Caco-2 (cell line): ENCODE data around the gene HDAC10. TPM values are rescaled to one million over a fixed set of nuclear protein-coding genes. Genes with fewer than 3 reads are reported as not detected.
A peak's percentile ranks its signal among the peaks of the same experiment; 100 is the strongest.

Source experiments
- BruUV-seq: library from RNA; stranded (reverse); fragments of 400-500 nt; replicated peaks from 2 replicates; lab custom pipeline; 2021; lab: Mats Ljungman, UMichigan
- CTCF ChIA-PET: fragments of 300-600 bp; sonication (Branson Sonifier 250); formaldehyde crosslinking; loops from one replicate; lab custom pipeline; 2022; ENCODE audit warnings: antibody characterized with exemption; lab: Charles Lee
- POLR2A ChIA-PET: fragments of 300-600 bp; sonication (Branson Sonifier 250); formaldehyde crosslinking; loops from one replicate; lab custom pipeline; 2022; ENCODE audit warnings: antibody characterized with exemption; lab: Charles Lee
- DNase-seq, 2 experiments: peaks; one replicate each; pipeline versions ENCODE4 v3.0.0 to v3.0.0-alpha.2; 2020 to 2022
- H3K27me3 ChIP-seq: replicated peaks from 2 replicates; pipeline ENCODE4 v1.6.0; 2011; ENCODE audit warnings: low read length; ENCODE audit not compliant: control insufficient read depth, insufficient read depth
- H3K36me3 ChIP-seq: 2 replicates; pipeline ENCODE4 v1.5.1; 2011; ENCODE audit warnings: low read length; ENCODE audit not compliant: control insufficient read depth, insufficient read depth
- H3K4me1 ChIP-seq: fragments of 250-450 bp; sonication (Bioruptor Pico); 2 replicates; pipeline ENCODE4 v1.5.1; 2020; ENCODE audit warnings: mild to moderate bottlenecking
- H3K4me3 ChIP-seq: 2 replicates; pipeline ENCODE4 v1.5.1; 2011; ENCODE audit warnings: low read depth, mild to moderate bottlenecking, control low read depth, low read length
- H3K9me3 ChIP-seq: fragments of 250-450 bp; sonication (Bioruptor Pico); 2 replicates; pipeline ENCODE4 v1.5.1; 2020; ENCODE audit warnings: mild to moderate bottlenecking, moderate library complexity
- H3K27ac Mint-ChIP-seq: one replicate; pipeline ENCODE4 v1.8.0; 2022; ENCODE audit warnings: mixed read lengths; ENCODE audit not compliant: unreplicated experiment
- H3K27me3 Mint-ChIP-seq: one replicate; pipeline ENCODE4 v1.8.0; 2022; ENCODE audit warnings: mixed read lengths; ENCODE audit not compliant: insufficient read depth, unreplicated experiment
- H3K36me3 Mint-ChIP-seq: one replicate; pipeline ENCODE4 v1.8.0; 2022; ENCODE audit warnings: mild to moderate bottlenecking, mixed read lengths; ENCODE audit not compliant: insufficient read depth, unreplicated experiment
- H3K4me1 Mint-ChIP-seq: one replicate; pipeline ENCODE4 v1.8.0; 2022; ENCODE audit warnings: low read depth, mixed read lengths; ENCODE audit not compliant: unreplicated experiment
- H3K4me3 Mint-ChIP-seq: one replicate; pipeline ENCODE4 v1.8.0; 2022; ENCODE audit warnings: mild to moderate bottlenecking, moderate library complexity, mixed read lengths; ENCODE audit not compliant: unreplicated experiment
- H3K9me3 Mint-ChIP-seq: one replicate; pipeline ENCODE4 v1.8.0; 2022; ENCODE audit warnings: mixed read lengths; ENCODE audit not compliant: unreplicated experiment
- CTCF ChIP-seq, 2 experiments: fragments of 200-600 bp in 1 of 2; IDR thresholded peaks; 1 replicate in 1 of 2; 2 replicates in 1 of 2; pipeline versions ENCODE4 v1.5.1 to v1.8.0; 2011 to 2022; ENCODE audit warnings: antibody characterized with exemption in 1 of 2, control low read depth in 1 of 2, inconsistent platforms in 1 of 2, low read depth in 1 of 2, low read length in 1 of 2, mild to moderate bottlenecking in 1 of 2, moderate library complexity in 1 of 2; ENCODE audit not compliant: insufficient read depth in 1 of 2, severe bottlenecking in 1 of 2, unreplicated experiment in 1 of 2
- intact Hi-C: fragments of 100-400 bp; cut with micrococcal nuclease; formaldehyde crosslinking; loops from one replicate; pipeline ENCODE4 v1.10.0; 2022; ENCODE audit not compliant: unreplicated experiment
- total RNA-seq: library from RNA; stranded (reverse); gene quantifications from 2 replicates; pipeline ENCODE4 v1.2.3, GENCODE V29; 2022

The HDAC10 gene
- total RNA-seq, 1 experiment from 2014 or later: 63.5 TPM

DNA sequence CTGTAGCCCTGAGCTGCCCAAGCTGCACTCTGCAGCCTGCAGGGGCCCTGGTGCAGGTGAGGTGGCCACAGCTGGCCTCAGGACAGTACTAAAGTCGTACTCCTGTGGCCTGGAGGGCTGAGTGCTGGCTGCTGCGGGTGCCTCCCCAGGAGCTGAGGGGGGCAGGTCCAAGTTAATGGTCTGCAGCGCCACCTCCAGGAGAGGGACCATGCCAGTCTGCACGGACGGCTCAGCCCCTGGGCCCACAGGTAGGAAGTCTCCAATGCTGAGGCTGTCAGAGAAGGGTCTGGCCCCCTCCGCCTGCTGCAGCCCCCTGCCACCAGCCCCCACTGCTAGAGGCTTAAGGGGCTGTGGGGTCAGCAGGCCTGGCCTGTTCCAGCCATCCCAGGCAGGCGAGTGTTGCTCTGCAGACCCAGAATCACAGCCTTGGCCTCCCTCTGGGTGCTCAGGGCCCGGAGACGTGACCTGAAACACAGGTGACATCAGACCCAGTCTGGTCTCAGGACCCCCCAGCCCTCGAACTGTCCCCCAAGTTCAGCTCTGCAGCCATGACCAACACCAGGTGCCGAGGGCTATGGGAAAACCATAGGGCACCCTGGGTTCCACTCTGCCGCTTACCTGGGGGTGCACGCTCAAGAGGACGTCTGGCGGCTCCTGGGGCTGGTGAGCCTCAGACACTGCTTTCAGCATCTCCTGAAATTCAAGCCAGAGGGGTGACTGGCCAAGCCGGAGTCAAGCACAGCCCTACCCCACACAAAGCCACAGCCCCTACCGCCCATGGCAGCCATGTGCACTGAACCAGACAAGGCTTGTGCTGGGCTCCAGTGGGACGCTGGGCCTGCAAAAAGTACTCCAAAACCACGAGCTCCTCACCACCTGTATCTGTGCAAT lies 29.4 kb downstream of the HDAC10 start:
- no peak overlapping the region for H3K4me3 Mint-ChIP-seq
- no peaks in the 10 kb centered on the region; the same call in 1 of the 2 replicates for H3K36me3 ChIP-seq
- peaks cover 36% of the 10 kb centered on the region for H3K36me3 Mint-ChIP-seq
- no peaks in the 10 kb centered on the region for H3K4me1 ChIP-seq
- intact Hi-C loops: no loop called here
- H3K9me3 ChIP-seq: no peaks in the 10 kb centered on the region
- H3K27ac Mint-ChIP-seq: no peak overlapping the region
- CTCF ChIA-PET: no interaction called here
- H3K4me3 ChIP-seq: no peak overlapping the region
- H3K27me3 Mint-ChIP-seq: no peaks in the 10 kb centered on the region
- no peak for TF ChIP-seq CTCF (IDR thresholded peaks at IDR 0.05; ENCODE audit: insufficient read depth in 1 of 2, low read depth in 1 of 2, low read length in 1 of 2, severe bottlenecking in 1 of 2, unreplicated experiment in 1 of 2)
- no TSS peak for BruUV-seq
- H3K9me3 Mint-ChIP-seq: no peaks in the 10 kb centered on the region
- no peaks in the 10 kb centered on the region for H3K27me3 ChIP-seq
- POLR2A ChIA-PET: no interaction called here
- peak in 1 of 2 experiments; percentile 28 for DNase-seq
- H3K4me1 Mint-ChIP-seq: no peaks in the 10 kb centered on the region

DNA sequence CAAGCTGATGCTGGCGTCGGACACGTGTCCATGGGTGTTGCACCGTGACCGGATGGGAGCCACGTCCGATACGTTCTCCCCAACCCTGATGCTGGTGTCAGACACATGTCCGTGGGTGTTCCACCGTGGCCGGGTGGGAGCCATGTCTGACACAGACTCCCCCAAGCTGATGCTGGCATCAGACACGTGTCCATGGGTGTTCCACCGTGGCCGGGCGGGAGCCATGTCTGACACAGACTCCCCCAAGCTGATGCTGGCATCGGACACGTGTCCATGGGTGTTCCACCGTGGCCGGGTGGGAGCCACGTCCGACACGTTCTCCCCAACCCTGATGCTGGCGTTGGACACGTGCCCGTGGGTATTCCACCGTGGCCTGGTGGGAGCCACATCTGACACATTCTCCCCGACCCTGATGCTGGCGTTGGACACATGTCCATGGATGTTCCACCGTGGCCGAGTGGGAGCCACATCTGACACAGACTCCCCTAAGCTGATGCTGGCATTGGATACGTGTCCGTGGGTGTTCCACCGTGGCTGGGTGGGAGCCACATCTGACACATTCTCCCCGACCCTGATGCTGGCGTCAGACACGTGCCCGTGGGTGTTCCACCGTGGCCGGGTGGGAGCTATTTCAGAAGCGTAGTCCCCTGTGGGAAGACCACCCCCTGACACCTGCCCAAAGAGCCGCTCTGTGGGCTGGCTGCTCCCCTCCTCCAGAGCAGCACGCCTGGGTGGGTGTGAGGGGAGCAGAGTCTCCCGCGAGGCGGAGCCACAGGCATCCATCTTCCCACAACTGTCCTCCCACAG lies 30.3 kb downstream of the HDAC10 start:
- H3K27me3 ChIP-seq: no peaks in the 10 kb centered on the region
- H3K9me3 Mint-ChIP-seq: no peaks in the 10 kb centered on the region
- H3K27me3 Mint-ChIP-seq: no peaks in the 10 kb centered on the region
- ChIA-PET POLR2A (no interaction called here), CTCF (no interaction called here)
- H3K36me3 Mint-ChIP-seq: peaks cover 43% of the 10 kb centered on the region
- no peaks in the 10 kb centered on the region for H3K4me1 Mint-ChIP-seq
- no peak for TF ChIP-seq CTCF (IDR thresholded peaks at IDR 0.05; ENCODE audit: insufficient read depth in 1 of 2, low read depth in 1 of 2, low read length in 1 of 2, severe bottlenecking in 1 of 2, unreplicated experiment in 1 of 2)
- no peak overlapping the region for H3K4me3 ChIP-seq
- H3K4me1 ChIP-seq: no peaks in the 10 kb centered on the region
- no peaks in the 10 kb centered on the region; the same call in 1 of the 2 replicates for H3K36me3 ChIP-seq
- peak in 1 of 2 experiments; percentile 34 for DNase-seq
- H3K27ac Mint-ChIP-seq: no peak overlapping the region
- intact Hi-C loops: no loop called here
- no TSS peak for BruUV-seq
- no peaks in the 10 kb centered on the region for H3K9me3 ChIP-seq
- no peak overlapping the region for H3K4me3 Mint-ChIP-seq

- Mint-ChIP-seq H3K27ac (no peak overlapping the region), H3K4me3 (no peak overlapping the region), H3K9me3 (no peaks in the 10 kb centered on the region), H3K27me3 (no peaks in the 10 kb centered on the region), H3K4me1 (no peaks in the 10 kb centered on the region), H3K36me3 (peaks cover 51% of the 10 kb centered on the region)
- DNase-seq: peak in 1 of 2 experiments; percentile 30
- POLR2A ChIA-PET: no interaction called here
- intact Hi-C loops: no loop called here
- H3K4me3 ChIP-seq: no peak overlapping the region
- no peaks in the 10 kb centered on the region; the same call in 1 of the 2 replicates for H3K36me3 ChIP-seq
- H3K4me1 ChIP-seq: no peaks in the 10 kb centered on the region
- BruUV-seq: no TSS peak
- H3K27me3 ChIP-seq: no peaks in the 10 kb centered on the region
- no peak for TF ChIP-seq CTCF (IDR thresholded peaks at IDR 0.05; ENCODE audit: insufficient read depth in 1 of 2, low read depth in 1 of 2, low read length in 1 of 2, severe bottlenecking in 1 of 2, unreplicated experiment in 1 of 2)
- no peaks in the 10 kb centered on the region for H3K9me3 ChIP-seq
- CTCF ChIA-PET: no interaction called here
These were observed 31.1 kb downstream of the HDAC10 start for GRCh38 chr22:50219800-50220602.
